ENCODE measurements around the gene SHISA8. TPM values are rescaled to one million over a fixed set of nuclear protein-coding genes. Genes with fewer than 3 reads are reported as not detected.

SHISA8 gene
- total and polyA plus RNA-seq, 3 experiments from 2014 or later: 1.3 to 1.4 TPM; not detected in 1

GRCh38 chr22:41922940-41923594 is 8.2 kb upstream of the SHISA8 start:
- no peaks in the 10 kb centered on the region for H3K36me3 ChIP-seq (ENCODE audit: insufficient read depth, low read length)
- H3K36me3 Mint-ChIP-seq: peaks cover 0 to 7% (median 0%) of the 10 kb centered on the region in 3 donors
- ChIA-PET CTCF (interaction anchor here (9.1 kb wide), 1 partner anchor 15 kb away, joined by 106 read pairs; no protein-coding TSS in a partner anchor), POLR2A (interaction anchor here (2.1 kb wide), 1 partner anchor 17 kb away, joined by 12 read pairs; no protein-coding TSS in a partner anchor)
- peaks cover 15% of the 10 kb centered on the region for H3K4me1 ChIP-seq (ENCODE audit: insufficient read depth, low read length)
- no peak overlapping the region for H3K27ac Mint-ChIP-seq
- no peak overlapping the region for H3K4me3 ChIP-seq (ENCODE audit: low read length)
- DNase-seq: no peak
- no peaks in the 10 kb centered on the region for H3K9me3 ChIP-seq (ENCODE audit: low read length)
- H3K27me3 Mint-ChIP-seq: peaks cover 3 to 6% of the 10 kb centered on the region in 2 donors
- no peak overlapping the region for H3K27ac ChIP-seq (ENCODE audit: low read depth, low read length)
- no peaks in the 10 kb centered on the region for H3K9me3 Mint-ChIP-seq
- H3K4me3 Mint-ChIP-seq: peak overlapping the region in 4 of 7 donors; percentile 23 to 74 (median 40)
- H3K4me1 Mint-ChIP-seq: peaks cover 4 to 36% (median 14%) of the 10 kb centered on the region in 3 donors
- H3K27me3 ChIP-seq (ENCODE audit: insufficient read depth, low read length, poor library complexity, severe bottlenecking): no peaks in the 10 kb centered on the region

- Histone ChIP-seq H3K9me3 (ENCODE audit: low read length) (no peaks in the 10 kb centered on the region), H3K27ac (ENCODE audit: low read depth, low read length) (no peak overlapping the region), H3K4me1 (ENCODE audit: insufficient read depth, low read length) (peaks cover 19% of the 10 kb centered on the region), H3K36me3 (ENCODE audit: insufficient read depth, low read length) (no peaks in the 10 kb centered on the region), H3K4me3 (ENCODE audit: low read length) (no peak overlapping the region), H3K27me3 (ENCODE audit: insufficient read depth, low read length, poor library complexity, severe bottlenecking) (no peaks in the 10 kb centered on the region)
- Mint-ChIP-seq H3K9me3 (no peaks in the 10 kb centered on the region), H3K27me3 (peaks cover 2 to 3% of the 10 kb centered on the region in 2 donors), H3K4me3 (peak overlapping the region in 1 of 7 donors; percentile 50), H3K4me1 (peaks cover 4 to 33% (median 15%) of the 10 kb centered on the region in 3 donors), H3K27ac (peak overlapping the region in 1 of 8 donors; percentile 11), H3K36me3 (peaks cover 0 to 7% (median 0%) of the 10 kb centered on the region in 3 donors)
- CTCF ChIA-PET: interaction anchor here (9.1 kb wide), 1 partner anchor 16 kb away, joined by 106 read pairs; no protein-coding TSS in a partner anchor
- no peak for DNase-seq
- POLR2A ChIA-PET: no interaction called here
These were observed 7.5 kb upstream of the SHISA8 start for GRCh38 chr22:41922328-41922727.

GRCh38 chr22:41920271-41920976 is 5.5 kb upstream of the SHISA8 start:
- CTCF ChIA-PET: interaction anchor here (2.1 kb wide), 1 partner anchor 20 kb away, joined by 7 read pairs; no protein-coding TSS in a partner anchor
- Mint-ChIP-seq H3K36me3 (peaks cover 0 to 4% (median 0%) of the 10 kb centered on the region in 3 donors), H3K4me1 (peaks cover 4 to 29% (median 18%) of the 10 kb centered on the region in 3 donors), H3K4me3 (peak overlapping the region in 5 of 7 donors; percentile 15 to 78 (median 60)), H3K27ac (peak overlapping the region in 1 of 8 donors; percentile 60), H3K27me3 (peaks cover 11 to 12% of the 10 kb centered on the region in 2 donors), H3K9me3 (no peaks in the 10 kb centered on the region)
- Histone ChIP-seq H3K9me3 (ENCODE audit: low read length) (no peaks in the 10 kb centered on the region), H3K27me3 (ENCODE audit: insufficient read depth, low read length, poor library complexity, severe bottlenecking) (peaks cover 11% of the 10 kb centered on the region), H3K4me1 (ENCODE audit: insufficient read depth, low read length) (peaks cover 18% of the 10 kb centered on the region), H3K27ac (ENCODE audit: low read depth, low read length) (no peak overlapping the region), H3K4me3 (ENCODE audit: low read length) (no peak overlapping the region), H3K36me3 (ENCODE audit: insufficient read depth, low read length) (no peaks in the 10 kb centered on the region)
- POLR2A ChIA-PET: interaction anchor here (1.4 to 1.5 kb wide), 2 partner anchors 13 to 20 kb away, joined by 8 to 10 read pairs; no protein-coding TSS in a partner anchor
- DNase-seq: no peak

- Mint-ChIP-seq H3K9me3 (no peaks in the 10 kb centered on the region), H3K27me3 (peaks cover 9 to 12% of the 10 kb centered on the region in 2 donors), H3K36me3 (no peaks in the 10 kb centered on the region), H3K4me3 (peak overlapping the region; percentile 45 to 75 (median 65)), H3K4me1 (peaks cover 0 to 26% (median 14%) of the 10 kb centered on the region in 3 donors), H3K27ac (peak overlapping the region in 4 of 8 donors; percentile 24 to 77 (median 42))
- peak in 3 of 5 donors; percentile 35 to 67 (median 46) for DNase-seq
- Histone ChIP-seq H3K27me3 (ENCODE audit: insufficient read depth, low read length, poor library complexity, severe bottlenecking) (peaks cover 14% of the 10 kb centered on the region), H3K36me3 (ENCODE audit: insufficient read depth, low read length) (no peaks in the 10 kb centered on the region), H3K9me3 (ENCODE audit: low read length) (no peaks in the 10 kb centered on the region), H3K4me1 (ENCODE audit: insufficient read depth, low read length) (peaks cover 20% of the 10 kb centered on the region), H3K27ac (ENCODE audit: low read depth, low read length) (no peak overlapping the region), H3K4me3 (ENCODE audit: low read length) (peak overlapping the region; percentile 67)
- POLR2A ChIA-PET: interaction anchor here (1.4 to 1.5 kb wide), 2 partner anchors 12 to 21 kb away, joined by 8 to 10 read pairs; no protein-coding TSS in a partner anchor
- CTCF ChIA-PET: interaction anchor here (0.9 to 2.1 kb wide), 2 partner anchors 12 to 21 kb away, joined by 3 to 7 read pairs; no protein-coding TSS in a partner anchor
These were observed 4.7 kb upstream of the SHISA8 start for GRCh38 chr22:41919357-41920224.

- ChIA-PET POLR2A (interaction anchor here (0.6 kb wide), 1 partner anchor 8 kb away, joined by 3 read pairs; the partner anchor contains the start of gene TNFRSF13C), CTCF (interaction anchor here (1.3 kb wide), 1 partner anchor 7 kb away, joined by 4 read pairs; no protein-coding TSS in a partner anchor)
- Mint-ChIP-seq H3K4me1 (peaks cover 0 to 29% (median 16%) of the 10 kb centered on the region in 3 donors), H3K27ac (peak overlapping the region in 2 of 8 donors; percentile 17 to 93), H3K4me3 (peak overlapping the region in 6 of 7 donors; percentile 6 to 66 (median 60)), H3K9me3 (no peaks in the 10 kb centered on the region), H3K36me3 (no peaks in the 10 kb centered on the region), H3K27me3 (peaks cover 12% of the 10 kb centered on the region in 2 donors)
- no peaks in the 10 kb centered on the region for H3K36me3 ChIP-seq (ENCODE audit: insufficient read depth, low read length)
- no peaks in the 10 kb centered on the region for H3K9me3 ChIP-seq (ENCODE audit: low read length)
- H3K27ac ChIP-seq (ENCODE audit: low read depth, low read length): no peak overlapping the region
- H3K27me3 ChIP-seq (ENCODE audit: insufficient read depth, low read length, poor library complexity, severe bottlenecking): peaks cover 18% of the 10 kb centered on the region
- no peak for DNase-seq
- no peak overlapping the region for H3K4me3 ChIP-seq (ENCODE audit: low read length)
- peaks cover 20% of the 10 kb centered on the region for H3K4me1 ChIP-seq (ENCODE audit: insufficient read depth, low read length)
These were observed 3.3 kb upstream of the SHISA8 start for GRCh38 chr22:41917903-41918791.

GRCh38 chr22:41917375-41917902 is 2.6 kb upstream of the SHISA8 start:
- Histone ChIP-seq H3K4me3 (ENCODE audit: low read length) (no peak overlapping the region), H3K36me3 (ENCODE audit: insufficient read depth, low read length) (no peaks in the 10 kb centered on the region), H3K27me3 (ENCODE audit: insufficient read depth, low read length, poor library complexity, severe bottlenecking) (peaks cover 25% of the 10 kb centered on the region), H3K4me1 (ENCODE audit: insufficient read depth, low read length) (peaks cover 20% of the 10 kb centered on the region), H3K27ac (ENCODE audit: low read depth, low read length) (no peak overlapping the region), H3K9me3 (ENCODE audit: low read length) (no peaks in the 10 kb centered on the region)
- Mint-ChIP-seq H3K27me3 (peaks cover 17 to 19% of the 10 kb centered on the region in 2 donors), H3K9me3 (no peaks in the 10 kb centered on the region), H3K27ac (peak overlapping the region in 1 of 8 donors; percentile 50), H3K4me1 (peaks cover 0 to 34% (median 16%) of the 10 kb centered on the region in 3 donors), H3K36me3 (no peaks in the 10 kb centered on the region), H3K4me3 (no peak overlapping the region)
- DNase-seq: no peak
- ChIA-PET CTCF (interaction anchor here (1.3 kb wide), 1 partner anchor 8 kb away, joined by 4 read pairs; no protein-coding TSS in a partner anchor), POLR2A (interaction anchor here (1.6 kb wide), 2 partner anchors 9 to 23 kb away, joined by 5 to 9 read pairs; partner anchors contain the start of gene TNFRSF13C)
